Stimulated activated CD8-positive, alpha-beta memory T cell treated with anti-CD3 and anti-CD28 coated beads, Interleukin-7, amount 100 ng/mL, for 4 hours (primary cell): ENCODE results near the gene FMN1.

ENCODE experiments used
- DNase-seq, 2 donors: peaks; one replicate each; pipeline ENCODE4 v3.0.0-alpha.2; 2020; ENCODE audit warnings: low read depth in 2 of 2

FMN1 gene

DNA sequence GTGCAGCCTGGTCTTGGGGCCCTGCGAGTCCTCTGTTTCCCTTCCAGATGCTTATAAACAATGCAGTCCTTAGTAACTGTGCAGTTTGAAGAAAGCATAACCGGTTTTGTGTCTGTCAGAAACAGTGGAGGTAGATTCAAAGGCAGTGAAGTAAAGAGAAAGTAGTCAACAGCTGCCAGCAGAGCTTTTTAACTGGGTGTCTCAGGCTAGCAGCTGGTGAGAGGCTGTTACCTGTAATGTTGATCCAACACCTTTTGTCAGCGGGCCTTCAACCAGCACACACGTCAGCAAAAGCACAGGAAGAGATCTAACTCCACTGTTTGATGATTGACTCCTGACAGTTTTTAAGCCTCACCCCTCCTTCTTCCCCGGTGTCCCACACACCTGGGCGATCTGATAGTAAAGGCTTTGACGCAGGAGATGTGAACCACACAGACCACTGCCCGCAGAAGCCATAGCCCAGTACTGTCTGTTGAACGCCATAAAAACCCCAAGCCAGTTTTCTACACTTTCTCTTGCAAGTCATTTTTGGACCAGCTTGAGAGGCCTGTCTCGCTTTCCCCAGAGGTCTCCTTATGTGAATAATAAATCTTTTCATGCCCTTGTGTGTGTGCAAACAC is 178.0 kb downstream of the FMN1 start:
- no peak for DNase-seq

DNA sequence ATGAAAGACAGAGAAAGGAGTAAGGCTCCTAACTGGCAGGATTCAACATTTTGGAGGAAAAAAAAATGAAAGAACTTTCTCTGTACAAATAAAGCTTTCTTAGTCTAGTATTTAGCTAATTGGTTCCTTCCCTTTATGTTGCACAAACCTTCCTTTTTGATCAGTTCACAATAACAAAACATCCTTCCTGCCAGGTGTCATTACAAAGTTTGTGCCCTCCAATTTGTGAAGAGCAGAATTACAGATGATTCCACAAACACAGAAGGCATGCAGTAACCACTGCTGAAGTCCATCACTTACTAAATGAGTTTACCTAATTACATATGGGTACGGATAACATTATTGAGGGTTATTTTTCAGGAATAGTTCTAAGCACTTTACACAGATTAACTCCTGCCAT is 179.9 kb downstream of the FMN1 start:
- no peak for DNase-seq

DNA sequence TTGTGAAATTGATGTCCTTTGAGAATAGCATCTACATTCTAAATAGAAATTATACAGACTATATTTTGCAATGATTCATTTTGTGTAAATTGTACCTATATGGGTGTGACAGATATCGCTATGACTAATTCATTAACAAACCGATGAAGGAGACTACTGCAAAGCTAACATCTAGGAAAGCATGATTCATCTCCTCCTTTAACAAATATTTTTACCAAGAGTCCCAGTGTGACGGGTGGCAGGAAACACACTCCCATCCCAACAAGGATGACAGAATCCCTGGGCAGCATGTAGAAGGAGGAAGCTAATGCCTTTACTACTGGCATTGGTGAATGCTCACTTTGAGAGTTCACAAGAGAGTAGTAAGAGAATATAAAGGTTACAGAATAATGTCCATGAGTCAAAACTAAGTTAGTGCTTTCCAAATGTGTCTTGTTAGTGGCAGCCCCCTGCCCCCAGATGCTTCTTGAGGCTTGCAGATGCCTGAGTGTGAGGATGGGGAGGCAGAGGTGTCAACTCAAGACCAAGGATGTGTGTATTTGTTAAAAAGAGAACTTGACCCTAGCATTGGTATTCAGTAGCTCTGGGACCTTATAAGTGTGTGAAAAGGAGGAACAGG is 180.6 kb downstream of the FMN1 start:
- DNase-seq: no peak

DNA sequence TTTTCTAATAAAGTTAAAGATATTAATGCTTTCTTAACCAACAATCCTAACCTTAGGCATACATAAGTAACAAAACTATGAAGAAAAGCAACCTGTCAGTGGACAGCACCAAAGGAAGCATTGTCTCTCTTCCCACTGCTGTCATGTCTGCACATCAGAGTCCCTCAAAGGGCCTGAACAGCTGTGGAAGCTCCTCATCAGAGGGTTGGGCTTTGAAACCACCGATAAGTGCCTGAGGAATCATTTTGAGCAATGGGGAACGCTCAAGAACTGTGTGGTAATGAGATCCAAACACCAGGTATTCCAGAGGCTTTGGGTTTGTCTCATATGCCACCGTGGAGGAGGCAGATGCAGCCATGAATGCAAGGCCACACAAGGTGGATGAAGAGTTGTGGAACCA is 182.5 kb downstream of the FMN1 start:
- DNase-seq: no peak

DNA sequence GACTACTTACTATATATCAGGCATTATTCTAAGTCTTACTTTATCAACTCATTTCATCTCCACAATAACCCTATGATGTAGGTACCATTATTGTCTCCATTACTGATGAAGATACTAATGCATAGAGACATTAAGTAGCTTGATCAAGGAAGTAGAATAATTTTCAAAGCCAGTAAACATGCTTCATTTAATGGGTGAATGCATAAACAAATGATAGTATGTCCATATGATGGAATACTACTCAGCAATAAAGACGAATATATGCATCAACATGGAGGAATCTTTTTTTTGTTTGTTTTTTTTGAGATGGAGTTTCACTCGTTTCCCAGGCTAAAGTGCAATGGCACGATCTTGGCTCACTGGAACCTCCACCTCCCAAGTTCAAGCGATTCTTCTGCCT is 184.9 kb downstream of the FMN1 start:
- DNase-seq: no peak

DNA sequence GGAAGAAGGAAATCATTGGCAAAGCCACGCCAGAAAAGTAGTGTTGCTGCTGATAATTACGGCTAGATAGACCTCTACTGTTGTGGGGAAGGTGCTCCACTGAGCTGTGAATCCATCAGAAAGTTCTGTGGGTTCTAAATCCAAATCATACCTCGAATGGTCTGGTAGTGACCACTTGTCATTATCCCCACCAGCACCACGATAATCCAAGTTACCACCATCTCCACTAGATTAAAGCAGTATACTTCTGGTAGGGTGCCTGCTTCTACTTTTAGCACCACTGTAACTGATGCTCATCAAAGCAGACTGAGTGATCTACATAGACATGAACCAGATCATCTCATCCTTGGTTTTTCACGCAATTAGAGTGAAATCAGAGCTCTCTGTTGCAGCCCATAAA is 185.5 kb downstream of the FMN1 start:
- no peak for DNase-seq

DNA sequence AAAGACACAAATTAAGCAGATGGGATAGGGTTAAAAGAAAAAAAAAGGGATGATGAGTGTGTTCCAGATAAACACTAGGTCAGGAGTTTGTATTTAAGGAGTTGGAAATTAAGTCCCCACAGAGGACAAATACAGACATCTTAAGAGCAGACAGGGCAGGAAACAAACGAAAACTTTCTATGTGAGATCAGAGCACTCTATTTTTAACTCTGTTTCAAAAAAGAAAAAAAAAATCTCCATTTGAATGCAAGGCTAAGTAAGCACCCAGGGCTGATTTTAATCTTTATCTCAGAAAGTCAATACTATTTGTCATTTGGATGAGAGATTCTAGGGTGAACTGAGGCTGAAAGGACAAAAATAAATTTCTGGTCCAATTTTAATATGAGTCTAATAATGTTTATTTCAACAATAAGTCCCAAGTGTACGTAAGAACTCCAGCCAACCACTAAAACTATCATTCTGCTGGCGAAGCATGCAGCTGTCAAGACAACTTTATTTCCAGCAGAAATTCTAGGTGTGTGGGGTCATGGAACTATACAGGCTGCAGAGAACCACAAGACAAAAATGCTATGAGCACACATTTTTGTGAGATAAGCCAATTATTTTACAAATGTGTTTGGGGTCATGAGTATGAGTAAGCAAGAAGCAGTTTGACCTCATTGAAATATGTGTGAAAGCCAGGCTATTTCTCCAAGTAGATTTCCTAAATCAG is 186.1 kb downstream of the FMN1 start:
- DNase-seq: no peak

DNA sequence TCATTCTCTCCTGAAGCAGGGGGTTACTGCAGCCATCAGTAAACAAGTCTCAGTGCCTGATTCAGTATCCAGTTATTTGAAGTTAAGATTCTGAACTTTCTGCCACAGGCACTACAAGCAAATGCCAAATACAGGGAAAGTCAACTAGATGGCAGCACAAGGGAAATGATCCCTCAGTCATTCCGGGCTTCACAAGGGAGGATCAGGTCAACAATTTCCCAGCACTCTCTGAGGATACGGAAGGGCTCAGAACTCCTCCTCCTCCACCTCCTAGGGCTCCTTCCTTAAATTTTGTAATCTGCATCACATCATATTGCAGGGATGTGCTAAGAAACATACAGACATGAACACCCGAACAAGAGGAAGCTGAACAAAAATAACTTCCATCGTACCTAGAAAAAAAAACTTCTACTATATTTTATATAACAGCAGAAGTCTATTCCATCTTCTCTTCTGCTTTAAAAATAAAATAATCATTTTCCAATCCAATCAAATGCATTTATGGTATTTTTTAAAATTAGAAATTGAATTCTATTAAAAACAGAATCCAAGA is 187.1 kb downstream of the FMN1 start:
- no peak for DNase-seq

DNA sequence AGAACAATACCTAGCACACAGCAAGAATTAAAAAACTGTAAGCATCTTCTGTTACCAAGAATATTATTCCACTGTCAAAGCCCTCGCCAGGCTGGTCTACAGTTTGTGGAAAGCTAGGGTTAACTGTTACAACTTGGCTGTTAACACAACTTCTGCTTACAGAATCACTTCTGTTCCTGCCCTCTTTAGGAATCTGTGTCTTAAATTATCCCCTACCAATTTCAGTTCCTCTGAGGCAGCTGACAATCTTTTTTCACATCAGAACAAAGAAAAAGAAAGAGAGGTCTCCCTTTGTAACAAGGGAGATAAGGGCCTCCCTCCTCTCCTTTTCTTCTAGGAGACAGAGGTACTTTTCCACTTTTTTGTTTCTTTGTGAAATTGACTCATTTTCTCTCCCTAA is 188.9 kb downstream of the FMN1 start:
- no peak for DNase-seq

DNA sequence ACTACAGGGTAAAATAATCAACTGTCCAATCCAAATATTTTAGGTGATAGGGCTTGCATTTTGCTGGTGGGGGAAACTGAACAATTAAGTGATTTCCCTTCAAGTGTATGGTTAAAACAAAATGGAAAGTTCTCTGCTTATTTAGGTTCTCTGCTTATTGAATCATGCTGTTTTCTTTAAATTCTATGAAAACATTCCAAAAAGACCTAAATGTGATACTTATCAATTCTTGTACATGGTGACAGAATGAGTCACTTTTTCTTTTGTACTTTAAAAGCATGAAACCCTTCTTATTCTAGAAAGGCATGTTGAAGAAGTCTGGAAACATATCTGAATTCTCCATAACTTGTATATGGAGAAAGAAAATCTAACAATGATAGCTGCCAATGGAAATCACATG is 192.6 kb downstream of the FMN1 start:
- DNase-seq: no peak

DNA sequence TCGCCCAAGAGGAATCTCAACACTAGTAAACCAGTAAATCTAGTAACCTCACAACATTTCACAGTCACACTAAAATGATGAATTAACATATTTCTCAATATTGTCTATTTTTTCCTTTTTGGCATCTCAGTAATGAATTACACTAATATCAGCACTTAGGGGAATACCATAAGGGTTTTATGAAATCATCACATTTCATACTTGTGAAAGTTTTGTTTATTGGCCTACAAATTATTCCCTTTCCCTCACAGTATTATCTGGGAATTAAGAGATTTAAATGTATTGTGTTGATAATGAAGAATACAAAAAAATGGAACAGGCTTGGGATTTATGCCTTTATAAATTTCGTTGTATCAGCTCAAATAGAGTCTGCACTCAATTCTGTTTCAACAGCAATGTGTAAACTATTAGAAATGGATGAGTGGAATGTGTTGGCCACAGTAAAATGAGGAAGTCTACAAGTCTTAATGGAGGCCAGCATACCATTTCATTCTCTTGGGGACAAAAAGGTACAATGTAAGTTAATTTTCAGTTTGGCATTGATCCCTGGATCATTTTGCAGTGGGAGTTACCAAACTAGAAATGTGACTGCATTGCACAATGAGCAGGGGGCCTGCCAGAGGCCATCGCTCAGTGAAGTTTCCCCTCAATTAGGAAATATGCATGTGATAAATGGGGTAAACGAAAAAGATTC is 195.4 kb downstream of the FMN1 start:
- no peak for DNase-seq

DNA sequence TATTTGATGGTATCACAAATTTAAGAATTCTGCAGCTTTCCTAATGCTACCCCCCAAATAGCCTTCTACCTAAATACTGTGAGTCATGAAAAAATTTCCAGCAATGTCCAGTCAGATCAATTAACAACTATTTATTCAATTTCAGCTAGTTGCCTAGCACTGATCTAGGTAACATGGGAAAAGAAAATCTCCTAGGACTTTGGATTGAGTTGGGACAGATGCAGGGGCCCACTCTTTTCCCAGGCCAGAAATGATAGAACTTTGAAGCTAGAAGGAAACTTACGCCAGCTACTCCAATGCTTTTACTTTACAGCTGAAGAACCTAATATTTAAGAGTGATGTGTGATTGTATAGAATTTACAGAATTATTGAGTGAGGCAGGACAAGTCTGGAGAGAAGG is 196.3 kb downstream of the FMN1 start:
- no peak for DNase-seq

DNA sequence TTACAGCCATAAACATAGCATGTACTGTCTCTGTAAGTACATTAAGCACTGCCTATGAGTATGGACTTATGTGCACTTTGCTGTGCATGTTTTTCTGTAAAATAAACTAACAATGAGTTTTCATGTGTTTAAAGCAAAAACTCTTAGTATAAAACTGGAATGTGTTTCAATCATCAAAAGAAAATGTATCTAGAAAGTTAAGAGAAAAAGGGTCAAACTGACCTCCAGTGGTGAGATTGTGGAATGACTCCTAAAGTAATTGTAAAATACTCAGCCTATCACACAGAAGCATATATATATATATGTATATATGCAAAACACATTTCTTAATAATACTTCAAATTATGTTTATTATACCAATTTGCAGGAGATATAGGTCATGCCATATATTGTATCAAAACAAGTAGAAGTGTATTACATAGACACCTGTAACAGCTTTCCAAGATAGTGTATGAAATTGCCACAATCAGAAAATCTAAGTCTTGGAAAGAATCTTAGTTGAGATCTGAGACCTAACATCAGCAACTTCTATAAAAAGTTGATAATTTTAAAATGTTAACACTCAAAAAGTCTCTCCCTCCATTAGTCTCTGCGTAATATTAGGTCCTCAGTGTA is 199.6 kb downstream of the FMN1 start:
- DNase-seq: no peak

DNA sequence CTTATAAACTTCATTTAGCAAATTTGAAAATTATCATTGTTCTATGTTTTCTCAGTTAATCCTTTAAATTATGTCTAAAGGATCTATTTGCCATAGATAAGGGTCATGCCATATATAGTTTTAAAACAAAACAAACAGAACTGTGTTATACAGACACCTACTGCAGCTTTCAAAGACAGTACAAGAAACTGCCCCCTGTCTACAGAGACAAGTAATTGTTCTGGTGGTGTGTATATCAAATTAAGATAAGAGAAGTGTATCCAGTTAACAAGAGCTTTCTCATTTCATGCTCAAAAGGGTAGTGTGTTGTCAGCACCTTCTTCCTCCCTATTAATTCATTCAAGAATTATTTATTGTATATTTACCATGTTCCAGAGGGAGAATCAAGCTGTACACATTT is 201.2 kb downstream of the FMN1 start:
- DNase-seq: no peak

DNA sequence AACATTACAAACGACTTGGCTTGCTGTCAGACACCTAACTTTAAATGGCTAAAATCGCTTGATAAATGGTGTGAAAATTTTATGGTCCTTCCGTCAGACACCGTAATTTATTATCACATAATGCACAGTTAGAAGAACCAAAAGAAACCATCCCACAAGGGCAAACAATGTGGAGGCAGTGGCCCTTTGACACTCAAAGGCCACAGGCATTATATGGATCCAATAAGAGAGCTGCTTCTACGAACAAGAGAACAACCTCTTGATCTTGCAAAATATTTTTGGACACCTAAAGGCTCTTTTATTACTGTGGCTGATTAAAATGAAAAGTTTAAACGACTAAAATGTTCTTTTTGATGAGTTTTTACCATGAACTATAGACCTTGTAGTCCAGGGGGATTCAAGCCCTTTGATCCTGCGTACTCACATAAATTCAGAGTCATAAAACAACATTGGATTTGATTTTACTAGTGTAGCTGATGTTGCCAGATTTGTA is 202.8 kb downstream of the FMN1 start:
- DNase-seq: no peak

DNA sequence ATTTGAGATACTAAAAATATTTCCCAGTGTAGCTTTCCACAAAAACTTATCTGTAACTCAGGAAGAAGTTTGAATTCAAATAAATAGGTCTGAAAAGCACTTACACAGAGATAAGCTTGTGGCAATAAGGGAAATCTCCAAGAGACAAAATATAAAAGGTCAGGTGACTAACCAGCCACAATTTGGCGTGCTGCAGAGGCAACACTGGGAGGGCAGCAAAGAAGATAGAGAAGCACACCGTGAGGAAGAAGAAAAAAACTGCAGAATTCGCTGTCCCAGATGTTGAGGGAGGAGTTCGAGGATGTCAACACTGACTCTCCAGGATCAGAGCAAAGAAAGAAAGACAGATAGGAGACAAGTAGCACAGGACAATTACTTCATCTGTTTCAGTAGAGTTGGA is 204.4 kb downstream of the FMN1 start:
- DNase-seq: no peak

DNA sequence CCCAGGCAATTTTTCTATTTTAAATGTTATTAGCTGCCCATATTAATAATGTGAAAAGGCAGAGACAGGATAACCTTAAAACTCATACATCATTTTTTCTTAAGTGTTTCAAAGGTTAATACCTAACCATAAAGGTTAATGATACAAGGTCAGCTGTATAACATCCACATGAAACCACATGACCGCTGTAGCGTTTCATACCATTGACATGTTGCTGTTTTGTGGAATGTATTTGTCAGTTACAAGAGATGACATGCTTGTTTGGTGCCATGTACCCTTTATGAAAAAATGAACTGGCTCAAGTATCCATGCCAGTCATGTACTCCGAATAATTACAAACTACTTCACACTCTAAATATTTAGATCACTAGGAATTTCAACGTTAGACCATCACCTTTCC is 207.4 kb downstream of the FMN1 start:
- no peak for DNase-seq

DNA sequence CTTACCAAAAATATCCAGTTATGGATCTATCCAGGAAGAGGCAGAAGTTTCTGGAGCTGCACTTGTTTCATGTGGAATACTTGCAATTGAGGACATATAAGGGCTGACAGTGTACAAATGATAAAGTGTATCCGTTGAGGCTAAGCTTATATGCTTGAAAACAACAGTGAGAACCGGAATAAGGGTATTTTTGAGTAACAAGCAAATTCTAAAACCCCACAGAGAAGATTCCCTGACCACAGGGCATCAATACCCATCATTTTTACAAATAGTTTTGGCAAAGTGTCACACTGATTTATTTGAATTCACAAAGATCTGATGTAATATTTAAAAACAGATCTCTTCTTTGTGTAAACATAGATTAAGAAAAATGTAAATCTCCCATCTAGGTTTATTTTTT is 208.4 kb downstream of the FMN1 start:
- DNase-seq: no peak

DNA sequence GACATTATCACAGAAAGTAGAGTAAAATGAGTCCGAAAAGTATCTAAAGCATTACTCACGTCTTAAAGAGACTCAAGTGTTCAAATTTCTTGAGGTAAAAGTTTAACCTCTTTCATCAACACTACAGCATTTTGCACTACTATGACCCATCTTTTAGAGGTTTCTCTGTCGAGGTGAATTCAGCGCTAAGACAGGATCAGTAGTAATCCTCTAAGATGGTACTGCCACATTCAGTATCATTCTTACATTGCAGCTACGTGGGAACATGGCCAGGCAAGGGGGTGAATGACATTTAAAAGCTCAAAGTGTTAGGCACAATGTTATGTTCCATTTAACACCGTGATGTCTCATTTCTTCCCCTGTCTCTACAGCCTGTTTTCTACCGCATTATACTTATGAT is 210.8 kb downstream of the FMN1 start:
- no peak for DNase-seq

DNA sequence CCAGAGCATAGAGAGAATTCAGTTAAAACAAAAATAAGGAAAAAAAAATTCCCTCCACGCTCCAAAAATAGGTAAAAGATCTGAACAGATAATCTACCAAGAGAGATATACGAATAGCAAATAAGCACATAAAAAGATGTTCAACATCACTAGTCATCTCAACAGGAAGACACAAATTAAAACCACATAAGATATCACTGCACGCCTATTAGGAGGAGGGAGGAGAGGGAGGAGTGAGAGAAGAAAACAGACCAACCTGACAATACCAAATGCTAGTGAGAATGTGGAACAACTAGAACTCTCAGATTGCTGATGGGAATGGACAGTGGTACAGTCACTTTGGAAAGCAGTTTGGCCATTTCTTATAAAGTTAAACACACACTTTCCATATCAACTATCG is 212.5 kb downstream of the FMN1 start:
- DNase-seq: no peak

DNA sequence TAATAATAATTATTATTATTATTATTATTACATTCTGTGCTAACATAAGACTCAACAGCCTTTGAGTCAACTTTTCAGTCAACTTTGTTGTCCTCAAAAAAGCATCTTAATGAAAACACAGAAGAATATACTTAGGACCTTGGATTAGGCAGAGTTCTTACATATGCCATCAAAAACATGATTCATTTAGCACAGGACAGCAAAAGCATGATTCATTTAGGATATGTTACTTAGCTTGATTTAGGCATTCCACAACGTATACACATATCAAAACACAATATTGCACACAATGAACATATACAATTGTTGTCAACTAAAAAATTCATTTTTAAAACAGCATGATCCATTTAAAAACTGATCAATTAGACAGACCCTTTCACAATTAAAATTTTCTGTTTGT is 213.0 kb downstream of the FMN1 start:
- DNase-seq: no peak

DNA sequence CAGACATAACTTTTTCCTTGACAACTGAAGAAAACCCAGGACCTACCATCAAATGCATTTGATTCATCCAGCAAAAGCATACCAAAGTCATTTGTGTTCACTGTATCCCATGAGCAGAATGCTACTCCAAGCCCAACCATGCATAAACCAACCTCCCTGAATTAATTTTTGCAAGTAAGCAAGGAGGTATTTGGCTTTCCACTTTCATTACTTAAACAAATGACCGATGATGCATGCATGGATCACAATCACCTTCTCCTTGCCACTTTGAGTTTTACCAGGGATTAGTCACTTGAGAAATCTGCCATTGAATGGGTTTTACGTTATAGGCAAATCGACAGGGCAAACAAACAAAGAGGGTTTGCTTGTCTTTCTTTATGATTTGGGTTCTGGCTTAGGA is 214.8 kb downstream of the FMN1 start:
- no peak for DNase-seq
